ENCODE results near the gene TENT4A. TPM values are rescaled to one million over a fixed set of nuclear protein-coding genes. Genes with fewer than 3 reads are reported as not detected.

TENT4A gene
- total and polyA plus RNA-seq, 10 of the 15 experiments (the other 5 are each of a cell fraction or from before 2014, with no cell fraction given): 1.4 to 30.6 (median 12.5) TPM

DNA sequence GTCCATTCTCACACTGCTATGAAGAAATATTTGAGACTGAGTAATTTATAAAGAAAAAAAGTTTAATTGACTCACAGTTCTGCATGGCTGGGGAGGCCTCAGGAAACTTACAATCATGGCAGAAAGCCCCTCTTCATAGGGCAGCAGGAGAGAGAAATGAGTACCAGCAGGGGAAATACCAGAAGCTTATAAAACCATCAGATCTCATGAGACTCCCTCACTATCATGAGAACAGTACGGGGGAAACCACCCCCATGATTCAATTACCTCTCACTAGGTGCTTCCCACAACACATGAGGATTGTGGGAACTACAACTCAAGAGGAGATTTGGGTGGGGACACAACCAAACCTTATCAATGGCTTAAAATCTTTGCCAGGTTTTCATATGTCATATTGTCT, 20.3 kb upstream of the TENT4A start:
- 0% methylated on average over 1 of the region's 1 CpG for WGBS (ENCODE audit: insufficient coverage, insufficient replicate concordance, low lambda C conversion rate, missing lambda C conversion rate)
- POLR2A ChIA-PET: no interaction called here
- no peak for DNase-seq (ENCODE audit: low read depth, low spot score)
- no peaks in the 10 kb centered on the region for H3K27me3 ChIP-seq (replicated peaks in 1 of 2; ENCODE audit: control insufficient read depth in 2 of 2, insufficient read depth in 2 of 2, low read length in 1 of 2)
- H3K9ac ChIP-seq (ENCODE audit: control insufficient read depth, insufficient read depth, low read length): no peak overlapping the region
- CTCF ChIA-PET: interaction anchor here (1.5 kb wide), 1 partner anchor 9 kb away, joined by 5 read pairs; no protein-coding TSS in a partner anchor
- in situ Hi-C loops (cut with MboI): no loop called here
- no TSS peak for BruUV-seq (replicated peaks)
- peak; percentile 53 for ATAC-seq
- no peak for FAIRE-seq
- H4K20me1 ChIP-seq (ENCODE audit: control insufficient read depth, insufficient read depth): no peaks in the 10 kb centered on the region
- peaks cover 1% of the 10 kb centered on the region; the same call in 2 of the 3 replicates for H3K9me3 ChIP-seq (replicated peaks; ENCODE audit: control insufficient read depth, insufficient read depth, low read length)
- intact Hi-C loops (cut with micrococcal nuclease; ENCODE audit: unreplicated experiment): no loop called here
- H3K4me1 ChIP-seq (ENCODE audit: control insufficient read depth, insufficient read depth, low read length): no peaks in the 10 kb centered on the region
- no peak overlapping the region for H3K4me2 ChIP-seq (ENCODE audit: control insufficient read depth, insufficient read depth)
- TF ChIP-seq ZSCAN29 (IDR thresholded peaks at IDR 0.05): no peak
- TF ChIP-seq CUX1 (IDR thresholded peaks at IDR 0.05; ENCODE audit: insufficient replicate concordance, low read depth, low read length): no peak
- TF ChIP-seq E2F8 (IDR thresholded peaks at IDR 0.05; ENCODE audit: low read depth, partially characterized antibody): no peak
- TF ChIP-seq, protein P1, sequence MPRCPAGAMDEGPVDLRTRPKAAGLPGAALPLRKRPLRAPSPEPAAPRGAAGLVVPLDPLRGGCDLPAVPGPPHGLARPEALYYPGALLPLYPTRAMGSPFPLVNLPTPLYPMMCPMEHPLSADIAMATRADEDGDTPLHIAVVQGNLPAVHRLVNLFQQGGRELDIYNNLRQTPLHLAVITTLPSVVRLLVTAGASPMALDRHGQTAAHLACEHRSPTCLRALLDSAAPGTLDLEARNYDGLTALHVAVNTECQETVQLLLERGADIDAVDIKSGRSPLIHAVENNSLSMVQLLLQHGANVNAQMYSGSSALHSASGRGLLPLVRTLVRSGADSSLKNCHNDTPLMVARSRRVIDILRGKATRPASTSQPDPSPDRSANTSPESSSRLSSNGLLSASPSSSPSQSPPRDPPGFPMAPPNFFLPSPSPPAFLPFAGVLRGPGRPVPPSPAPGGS (IDR thresholded peaks at IDR 0.05; ENCODE audit: borderline replicate concordance, insufficient read depth, low read depth, low read length, poor library complexity, severe bottlenecking): no peak
- TF ChIP-seq, protein P2, sequence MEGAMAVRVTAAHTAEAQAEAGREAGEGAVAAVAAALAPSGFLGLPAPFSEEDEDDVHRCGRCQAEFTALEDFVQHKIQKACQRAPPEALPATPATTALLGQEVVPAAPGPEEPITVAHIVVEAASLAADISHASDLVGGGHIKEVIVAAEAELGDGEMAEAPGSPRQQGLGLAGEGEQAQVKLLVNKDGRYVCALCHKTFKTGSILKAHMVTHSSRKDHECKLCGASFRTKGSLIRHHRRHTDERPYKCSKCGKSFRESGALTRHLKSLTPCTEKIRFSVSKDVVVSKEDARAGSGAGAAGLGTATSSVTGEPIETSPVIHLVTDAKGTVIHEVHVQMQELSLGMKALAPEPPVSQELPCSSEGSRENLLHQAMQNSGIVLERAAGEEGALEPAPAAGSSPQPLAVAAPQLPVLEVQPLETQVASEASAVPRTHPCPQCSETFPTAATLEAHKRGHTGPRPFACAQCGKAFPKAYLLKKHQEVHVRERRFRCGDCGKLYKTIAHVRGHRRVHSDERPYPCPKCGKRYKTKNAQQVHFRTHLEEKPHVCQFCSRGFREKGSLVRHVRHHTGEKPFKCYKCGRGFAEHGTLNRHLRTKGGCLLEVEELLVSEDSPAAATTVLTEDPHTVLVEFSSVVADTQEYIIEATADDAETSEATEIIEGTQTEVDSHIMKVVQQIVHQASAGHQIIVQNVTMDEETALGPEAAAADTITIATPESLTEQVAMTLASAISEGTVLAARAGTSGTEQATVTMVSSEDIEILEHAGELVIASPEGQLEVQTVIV (IDR thresholded peaks at IDR 0.05; ENCODE audit: borderline replicate concordance, partially characterized antibody): no peak
- no peak for TF ChIP-seq SREBF1 (IDR thresholded peaks at IDR 0.05; ENCODE audit: low read length)
- H2AFZ ChIP-seq (ENCODE audit: control insufficient read depth, low read depth, low read length): no peak overlapping the region
- H3K79me2 ChIP-seq (ENCODE audit: control insufficient read depth, insufficient read depth, low read length): no peaks in the 10 kb centered on the region
- H3K27ac ChIP-seq (ENCODE audit: control insufficient read depth, insufficient read depth): no peak overlapping the region
- RAD21 ChIA-PET (ENCODE audit: unreplicated experiment): no interaction called here
- no peaks in the 10 kb centered on the region for H3K36me3 ChIP-seq (ENCODE audit: control insufficient read depth in 2 of 2, insufficient read depth in 2 of 2, low read length in 1 of 2)
- SMC1A ChIA-PET (ENCODE audit: uncharacterized antibody, unreplicated experiment): interaction anchor here (1.0 to 1.3 kb wide), 2 partner anchors 13 to 54 kb away, joined by 3 read pairs; no protein-coding TSS in a partner anchor
- no peak overlapping the region for H3K4me3 ChIP-seq
